Measurements from ENCODE around the gene PRODH.
"Not testable (repeated sequence)": the region's sequence is repeated elsewhere in the genome, so short reads cannot be mapped to it uniquely, and the experiment has no call there.

Gene PRODH

DNA sequence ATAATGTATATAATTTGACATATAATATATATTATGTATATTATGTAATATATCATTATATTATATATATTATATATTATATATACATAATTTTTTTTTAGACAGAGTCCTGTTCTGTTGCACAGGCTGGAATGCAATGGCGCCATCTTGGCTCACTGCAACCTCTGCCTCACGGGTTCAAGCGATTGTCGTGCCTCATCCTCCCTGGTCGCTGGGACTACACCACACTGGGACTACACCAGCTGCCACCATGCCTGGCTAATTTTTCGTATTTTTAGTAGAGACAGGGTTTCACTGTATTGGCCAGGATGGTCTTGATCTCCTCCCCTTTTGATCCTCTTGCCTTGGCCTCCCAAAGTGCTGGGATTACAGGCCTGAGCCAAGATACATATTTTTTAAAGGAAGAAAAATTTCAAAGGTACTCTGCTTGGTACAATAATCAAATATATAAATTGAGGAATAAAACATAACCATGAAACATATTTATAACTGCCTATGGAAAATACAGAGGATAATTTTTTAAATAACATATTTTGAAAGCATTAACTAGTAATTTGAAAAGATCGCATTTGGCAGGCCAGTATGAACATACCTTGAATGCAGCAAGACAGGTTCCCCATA, 39.9 kb downstream of the PRODH start:
- not testable (repeated sequence) for DNase-seq

DNA sequence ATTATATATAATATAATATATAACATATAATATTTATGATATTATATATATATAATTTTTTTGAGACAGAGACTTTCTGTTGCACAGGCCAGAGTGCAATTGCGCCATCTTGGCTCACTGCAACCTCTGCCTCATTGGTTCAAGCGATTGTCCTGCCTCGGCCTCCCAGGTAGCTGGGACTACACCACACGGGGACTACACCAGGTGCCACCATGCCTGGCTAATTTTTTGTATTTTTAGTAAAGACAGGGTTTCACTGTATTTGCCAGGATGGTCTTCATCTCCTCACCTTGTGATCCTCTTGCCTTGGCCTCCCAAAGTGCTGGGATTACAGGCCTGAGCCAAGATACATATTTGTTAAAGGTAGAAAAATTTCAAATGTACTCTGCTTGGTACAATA, 42.3 kb downstream of the PRODH start:
- DNase-seq: not testable (repeated sequence)

DNA sequence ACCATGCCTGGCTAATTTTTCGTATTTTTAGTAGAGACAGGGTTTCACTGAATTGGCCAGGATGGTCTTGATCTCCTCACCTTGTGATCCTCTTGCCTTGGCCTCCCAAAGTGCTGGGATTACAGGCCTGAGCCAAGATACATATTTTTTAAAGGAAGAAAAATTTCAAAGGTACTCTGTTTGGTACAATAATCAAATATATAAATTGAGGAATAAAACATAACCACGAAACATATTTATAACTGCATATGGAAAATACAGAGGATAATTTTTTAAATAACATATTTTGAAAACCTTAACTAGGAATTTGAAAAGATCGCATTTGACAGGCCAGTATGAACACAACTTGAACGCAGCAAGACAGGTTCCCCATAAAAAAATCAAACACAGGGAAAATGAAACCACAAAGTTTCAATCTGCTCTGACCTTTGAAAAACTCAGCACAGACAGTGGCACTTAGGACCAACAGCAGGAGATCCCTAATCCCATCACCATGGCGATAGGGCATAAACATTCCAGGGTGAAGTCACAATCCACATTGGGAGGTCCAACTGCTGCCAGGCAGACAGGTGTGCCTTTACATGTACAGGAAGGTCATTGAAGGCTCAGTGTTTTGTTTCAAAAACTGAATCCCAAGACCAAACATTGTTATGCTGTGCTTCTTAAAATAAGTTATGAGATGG, 45.4 kb downstream of the PRODH start:
- DNase-seq: not testable (repeated sequence)

DNA sequence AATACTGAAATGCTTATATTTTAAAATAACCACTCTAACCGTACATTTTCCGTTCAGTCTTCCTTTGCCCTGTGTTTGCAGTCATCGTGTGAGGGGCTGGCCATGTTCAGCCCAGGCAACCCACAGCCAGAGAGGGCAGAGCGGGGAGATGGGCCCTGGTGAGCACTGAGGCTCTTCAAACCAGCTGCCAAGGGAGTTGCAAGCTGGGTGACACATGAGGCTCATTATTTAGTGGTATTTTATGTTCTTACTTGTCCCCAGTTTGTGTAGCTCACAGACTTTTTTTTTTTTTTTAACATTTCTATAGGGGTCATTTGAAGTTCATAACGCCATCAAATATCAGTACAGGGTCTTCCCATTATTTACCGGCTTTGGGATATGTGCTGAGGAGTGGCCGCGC, 48.0 kb downstream of the PRODH start:
- no peak for DNase-seq

DNA sequence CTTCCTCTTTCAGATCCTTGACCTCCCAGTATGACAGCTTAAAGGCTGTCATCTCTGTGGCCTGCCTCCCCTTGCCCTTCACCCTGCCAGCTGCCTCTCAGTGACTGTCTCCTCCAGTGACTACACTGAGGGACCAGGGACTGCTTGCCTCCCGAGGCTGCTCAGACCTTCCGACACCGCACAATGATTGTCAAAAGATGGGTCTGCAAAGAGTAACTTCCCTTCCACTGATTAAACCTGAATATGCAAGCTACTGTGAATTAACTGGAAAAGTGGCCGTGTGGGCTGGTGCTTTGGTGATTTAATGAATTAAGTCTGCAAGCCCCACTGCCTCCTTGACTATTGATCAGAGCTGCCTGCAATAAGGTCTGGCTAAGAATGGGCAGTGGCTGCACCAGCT, 51.6 kb downstream of the PRODH start:
- DNase-seq: not testable (repeated sequence)

DNA sequence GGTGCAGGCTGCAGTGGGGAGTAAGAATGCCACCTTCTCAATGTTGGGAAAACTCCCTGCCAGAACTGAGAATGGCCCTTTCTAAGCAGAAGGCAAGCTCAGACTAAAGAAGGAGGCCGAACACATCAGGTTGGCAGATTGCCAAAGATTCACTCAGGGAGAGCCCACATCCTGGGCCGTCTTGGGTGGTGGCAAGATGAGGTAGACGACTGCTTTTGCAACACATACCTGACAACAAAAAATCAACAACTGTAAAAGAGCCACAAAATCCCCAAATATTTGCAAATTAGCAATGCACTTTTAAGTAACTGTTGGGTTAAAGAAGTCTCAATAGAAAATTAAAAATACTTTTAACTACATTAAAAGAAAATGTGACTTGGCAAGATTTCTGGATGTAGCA, 54.8 kb downstream of the PRODH start:
- DNase-seq: not testable (repeated sequence)

All from fibroblast of skin of scalp (primary cell).